Gastrocnemius medialis (tissue), 4 donors: ENCODE measurements around the gene BBS4. TPM values are rescaled to one million over a fixed set of nuclear protein-coding genes. Genes with fewer than 3 reads are reported as not detected.

Source experiments
- ATAC-seq, 2 donors: fragments of 150-250 bp; one replicate each; pipeline ENCODE4 v1.9.1; 2016
- DNase-seq, 2 donors: peaks; one replicate each; pipeline ENCODE4 v3.0.0-alpha.2; 2019
- H3K27ac ChIP-seq, 4 donors: fragments of 200-600 bp; sonication (generic); 1 replicate in 1 of 4; 2 replicates in 3 of 4; pipeline ENCODE4 v1.5.1; 2016 to 2018; ENCODE audit warnings: mild to moderate bottlenecking in 2 of 4, moderate library complexity in 1 of 4
- H3K27me3 ChIP-seq, 3 donors: fragments of 200-600 bp; sonication (generic) in 2 of 3; 1 replicate in 1 of 3; 2 replicates in 2 of 3; pipeline versions ENCODE4 v1.5.1 to v1.6.0; 2016 to 2019; ENCODE audit warnings: mild to moderate bottlenecking in 1 of 3, moderate library complexity in 1 of 3
- H3K36me3 ChIP-seq, 2 donors: fragments of 200-600 bp; sonication (generic) in 1 of 2; one replicate each; pipeline ENCODE4 v1.5.1; 2017 to 2018
- H3K4me1 ChIP-seq, 2 donors: fragments of 200-600 bp; sonication (generic) in 1 of 2; one replicate each; pipeline ENCODE4 v1.5.1; 2016 to 2017; ENCODE audit warnings: mild to moderate bottlenecking in 2 of 2
- H3K4me3 ChIP-seq, 4 donors: fragments of 200-600 bp; sonication (generic) in 3 of 4; 1 replicate in 1 of 4; 2 replicates in 3 of 4; pipeline ENCODE4 v1.5.1; 2016 to 2019; ENCODE audit warnings: mild to moderate bottlenecking in 2 of 4
- H3K9me3 ChIP-seq, 3 donors: fragments of 200-600 bp; sonication (generic) in 2 of 3; 1 replicate in 1 of 3; 2 replicates in 2 of 3; pipeline ENCODE4 v1.5.1; 2016 to 2019
- CTCF ChIP-seq, 5 experiments: fragments of 450-650 bp in 3 of 5; fragments of 200-600 bp in 2 of 5; sonication (generic) in 2 of 5; IDR thresholded peaks in 4 of 5; conservative IDR thresholded peaks in 1 of 5; 1 replicate in 4 of 5; 2 replicates in 1 of 5; pipeline ENCODE4 v1.5.1; 2016 to 2019; ENCODE audit warnings: antibody characterized with exemption in 5 of 5, mild to moderate bottlenecking in 3 of 5, moderate library complexity in 3 of 5
- POLR2A ChIP-seq, 2 donors: fragments of 450-650 bp; IDR thresholded peaks; one replicate each; pipeline ENCODE4 v1.6.1; 2017; ENCODE audit warnings: antibody characterized with exemption in 2 of 2, mild to moderate bottlenecking in 2 of 2, moderate library complexity in 2 of 2
- in situ Hi-C, 4 donors: fragments of 200-750 bp; cut with MboI; loops; one replicate each; pipeline versions ENCODE4 v1.15.0 to v1.8.0; 2017; ENCODE audit warnings: low sequenced_read_pairs in 4 of 4
- intact Hi-C: fragments of 100-400 bp; cut with DNase I; formaldehyde crosslinking; loops from one replicate; pipeline ENCODE4 v1.15.1; 2023; ENCODE audit warnings: low total_unique reads
- total RNA-seq, 4 donors: library from RNA; depleted of rRNA; stranded (reverse); fragments of >200 nt; gene quantifications; one replicate each; pipeline versions ENCODE4 v1.1.0 to v1.2.3, GENCODE V29; 2016

Gene BBS4
- total RNA-seq, 4 donors from 2014 or later, result 21.6 to 37.0 (median 28.7) TPM

GRCh38 chr15:72783004-72783639 is 97.1 kb downstream of the BBS4 start:
- Histone ChIP-seq H3K4me1 (peaks cover 20 to 35% of the 10 kb centered on the region in 2 donors), H3K9me3 (no peaks in the 10 kb centered on the region), H3K36me3 (no peaks in the 10 kb centered on the region), H3K27me3 (no peaks in the 10 kb centered on the region), H3K27ac (peak overlapping the region; percentile 94 to 96 (median 96)), H3K4me3 (peak overlapping the region; percentile 86 to 99 (median 94))
- ATAC-seq, result peak; percentile 52 to 58
- DNase-seq, result peak; percentile 11 to 35
- TF ChIP-seq POLR2A (IDR thresholded peaks at IDR 0.05) (no peak), CTCF (IDR thresholded peaks at IDR 0.05 in 4 of 5, conservative IDR thresholded peaks at IDR 0.05 in 1 of 5) (no peak)
- intact Hi-C loops, result loop anchor here (1.0 to 5.0 kb wide), 6 partner anchors 54 to 489 kb away; partner anchors contain the start of genes ARIH1 and NEO1
- in situ Hi-C loops, result loop anchor here in 1 of 4 donors (25.0 kb wide), 1 partner anchor 454 kb away; no protein-coding TSS in a partner anchor

DNA sequence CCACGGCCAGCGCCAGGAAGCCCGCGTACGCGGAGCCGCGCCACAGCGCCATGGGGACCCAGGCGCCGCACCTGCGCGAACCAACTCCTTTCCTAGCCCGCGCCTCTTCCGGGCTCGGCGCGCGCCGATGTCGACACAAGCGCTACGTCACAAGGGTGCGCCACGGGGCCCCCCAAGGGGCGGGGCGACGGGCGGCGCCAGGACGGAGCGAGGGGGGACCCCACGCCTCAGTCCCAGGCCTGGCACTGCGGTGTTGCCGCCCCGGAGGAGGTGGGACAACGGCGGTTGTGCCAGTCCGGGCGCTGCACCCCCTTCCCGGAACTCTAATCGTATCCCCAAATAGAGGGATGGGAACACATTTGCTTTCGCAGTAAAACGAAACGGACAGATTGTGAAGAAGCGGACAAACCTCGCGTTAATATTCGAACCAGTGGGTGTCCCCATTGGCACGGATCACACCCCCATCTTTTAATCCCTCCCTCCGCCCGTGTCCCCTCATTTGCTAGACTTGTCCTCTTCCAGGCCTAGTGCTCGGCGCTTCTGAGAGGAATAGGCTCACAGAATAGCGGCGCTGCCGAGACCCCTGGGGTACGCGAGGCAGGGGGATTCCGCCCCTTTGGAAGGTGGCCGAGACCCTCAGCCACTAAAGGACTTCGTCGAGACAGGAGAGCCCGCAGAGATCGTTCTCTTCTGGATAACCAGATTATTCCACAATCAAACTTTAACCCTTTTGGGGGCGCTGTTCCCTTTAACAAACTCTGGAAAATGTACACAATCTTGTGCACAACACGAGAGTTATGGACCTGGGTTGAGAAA is 97.8 kb downstream of the BBS4 start, which contains the start of gene ADPGK:
TSS of gene ADPGK (minus strand) at position 119 of the 816 bp plus-strand sequence. CDS start at position 52, 67 bp downstream.
- DNase-seq (peak; percentile 68 to 86), ATAC-seq (peak; percentile 87)
- in situ Hi-C loops, result loop anchor here in 1 of 4 donors (25.0 kb wide), 1 partner anchor 453 kb away; no protein-coding TSS in a partner anchor
- Histone ChIP-seq H3K9me3 (no peaks in the 10 kb centered on the region), H3K36me3 (no peaks in the 10 kb centered on the region), H3K27ac (peak within 1 kb of the TSS; percentile 94 to 96 (median 96)), H3K4me3 (peak within 1 kb of the TSS; percentile 86 to 99 (median 94)), H3K27me3 (no peaks in the 10 kb centered on the region), H3K4me1 (peaks cover 20 to 35% of the 10 kb centered on the region in 2 donors)
- intact Hi-C loops, result loop anchor here (1.0 to 5.0 kb wide), 7 partner anchors 53 to 488 kb away; partner anchors contain the start of genes ARIH1 and NEO1
- TF ChIP-seq POLR2A (IDR thresholded peaks at IDR 0.05) (peak; percentile 84 to 94), CTCF (IDR thresholded peaks at IDR 0.05 in 4 of 5, conservative IDR thresholded peaks at IDR 0.05 in 1 of 5) (peak; percentile 47 to 66 (median 52))

GRCh38 chr15:72784456-72784876 is 98.5 kb downstream of the BBS4 start:
- in situ Hi-C loops (loop anchor here in 1 of 4 donors (25.0 kb wide), 1 partner anchor 453 kb away; no protein-coding TSS in a partner anchor), intact Hi-C loops (loop anchor here (2.0 to 5.0 kb wide), 4 partner anchors 53 to 488 kb away; partner anchors contain the start of gene ARIH1)
- Histone ChIP-seq H3K27me3 (no peaks in the 10 kb centered on the region), H3K4me3 (peak overlapping the region; percentile 86 to 99 (median 94)), H3K27ac (peak overlapping the region; percentile 94 to 96 (median 96)), H3K36me3 (no peaks in the 10 kb centered on the region), H3K4me1 (peaks cover 20 to 35% of the 10 kb centered on the region in 2 donors), H3K9me3 (no peaks in the 10 kb centered on the region)
- TF ChIP-seq CTCF (IDR thresholded peaks at IDR 0.05 in 4 of 5, conservative IDR thresholded peaks at IDR 0.05 in 1 of 5) (peak in 1 of 5 experiments; percentile 3), POLR2A (IDR thresholded peaks at IDR 0.05) (no peak)
- DNase-seq, result no peak
- no peak for ATAC-seq

DNA sequence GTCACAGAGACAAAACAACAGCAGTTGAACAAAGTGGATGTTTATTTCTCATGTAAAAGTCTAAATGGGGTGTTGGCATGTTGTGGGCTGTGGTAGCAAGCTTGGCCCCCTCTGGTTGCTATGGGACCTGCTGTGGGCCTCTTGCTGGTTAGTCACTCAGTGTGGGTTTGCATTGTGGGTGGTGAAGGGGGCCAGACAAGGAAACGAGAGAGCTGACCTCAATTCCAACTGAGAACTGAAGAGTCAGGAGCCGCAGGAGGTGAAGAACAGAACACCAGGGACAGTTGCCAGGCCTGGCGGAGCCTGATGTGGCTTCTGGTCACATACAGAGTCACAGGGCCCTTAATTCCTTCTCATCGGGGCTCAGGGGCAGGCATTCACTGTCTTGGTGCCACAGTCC is 99.4 kb downstream of the BBS4 start:
- intact Hi-C loops (loop anchor here (2.0 kb wide), 1 partner anchor 295 kb away; no protein-coding TSS in a partner anchor), in situ Hi-C loops (loop anchor here in 2 of 4 donors (5.0 to 25.0 kb wide), 2 partner anchors 297 to 452 kb away; no protein-coding TSS in a partner anchor)
- Histone ChIP-seq H3K27me3 (no peaks in the 10 kb centered on the region), H3K27ac (peak overlapping the region; percentile 94 to 96 (median 96)), H3K4me1 (peaks cover 20 to 34% of the 10 kb centered on the region in 2 donors), H3K4me3 (no peak overlapping the region), H3K36me3 (no peaks in the 10 kb centered on the region), H3K9me3 (no peaks in the 10 kb centered on the region)
- ATAC-seq, result no peak
- peak; percentile 20 to 39 for DNase-seq
- no peak for TF ChIP-seq POLR2A (IDR thresholded peaks at IDR 0.05)
- no peak for TF ChIP-seq CTCF (IDR thresholded peaks at IDR 0.05 in 4 of 5, conservative IDR thresholded peaks at IDR 0.05 in 1 of 5)
